Measurements from ENCODE around the gene IDH3G.

IDH3G gene

GRCh38 chrX:153791104-153791852, 2.9 kb downstream of the IDH3G start:
- TF ChIP-seq CTCF (IDR thresholded peaks at IDR 0.05; ENCODE audit: low read depth, low read length, poor library complexity, severe bottlenecking) = no peak
- no peak for TF ChIP-seq EZH2phosphoT487 (IDR thresholded peaks at IDR 0.05; ENCODE audit: borderline replicate concordance, low read length)
- Histone ChIP-seq H3K9me2 (replicated peaks; ENCODE audit: control insufficient read depth, low read length) (no peaks in the 10 kb centered on the region), H3K4me2 (ENCODE audit: low read length) (no peak overlapping the region), H3K4me1 (ENCODE audit: control insufficient read depth, low read length) (peaks cover 20% of the 10 kb centered on the region), H3K36me3 (ENCODE audit: control insufficient read depth, low read length) (peaks cover 7% of the 10 kb centered on the region), H3K9me3 (ENCODE audit: control insufficient read depth, insufficient read depth, low read length) (no peaks in the 10 kb centered on the region), H4K20me1 (ENCODE audit: control insufficient read depth, insufficient read depth, low read depth, low read length) (no peaks in the 10 kb centered on the region), H3F3A (ENCODE audit: control insufficient read depth, insufficient read depth) (no peaks in the 10 kb centered on the region), H3K27ac (ENCODE audit: low read depth, low read length) (no peak overlapping the region), H3K27me3 (ENCODE audit: control insufficient read depth, low read length) (no peaks in the 10 kb centered on the region), H3K79me2 (ENCODE audit: control insufficient read depth, low read length) (peaks cover 50% of the 10 kb centered on the region), H3K4me3 (ENCODE audit: low read length) (no peak overlapping the region)

GRCh38 chrX:153789654-153790053, 4.5 kb downstream of the IDH3G start:
- H3K4me3 ChIP-seq (ENCODE audit: low read length) = no peak overlapping the region
- H4K20me1 ChIP-seq (ENCODE audit: control insufficient read depth, insufficient read depth, low read depth, low read length) = no peaks in the 10 kb centered on the region
- H3K79me2 ChIP-seq (ENCODE audit: control insufficient read depth, low read length) = peaks cover 34% of the 10 kb centered on the region
- no peak for TF ChIP-seq CTCF (IDR thresholded peaks at IDR 0.05; ENCODE audit: low read depth, low read length, poor library complexity, severe bottlenecking)
- no peaks in the 10 kb centered on the region for H3F3A ChIP-seq (ENCODE audit: control insufficient read depth, insufficient read depth)
- H3K4me2 ChIP-seq (ENCODE audit: low read length) = no peak overlapping the region
- no peak overlapping the region for H3K27ac ChIP-seq (ENCODE audit: low read depth, low read length)
- H3K9me2 ChIP-seq (replicated peaks; ENCODE audit: control insufficient read depth, low read length) = no peaks in the 10 kb centered on the region
- H3K36me3 ChIP-seq (ENCODE audit: control insufficient read depth, low read length) = peaks cover 3% of the 10 kb centered on the region
- no peaks in the 10 kb centered on the region for H3K9me3 ChIP-seq (ENCODE audit: control insufficient read depth, insufficient read depth, low read length)
- peaks cover 10% of the 10 kb centered on the region for H3K4me1 ChIP-seq (ENCODE audit: control insufficient read depth, low read length)
- H3K27me3 ChIP-seq (ENCODE audit: control insufficient read depth, low read length) = no peaks in the 10 kb centered on the region

- Histone ChIP-seq H3K79me2 (ENCODE audit: control insufficient read depth, low read length) (peaks cover 10% of the 10 kb centered on the region), H3K27ac (ENCODE audit: low read depth, low read length) (no peak overlapping the region), H3K9me3 (ENCODE audit: control insufficient read depth, insufficient read depth, low read length) (no peaks in the 10 kb centered on the region), H3K36me3 (ENCODE audit: control insufficient read depth, low read length) (no peaks in the 10 kb centered on the region; the same call in 1 of the 2 replicates), H3K4me2 (ENCODE audit: low read length) (no peak overlapping the region), H4K20me1 (ENCODE audit: control insufficient read depth, insufficient read depth, low read depth, low read length) (no peaks in the 10 kb centered on the region), H3K9me2 (replicated peaks; ENCODE audit: control insufficient read depth, low read length) (no peaks in the 10 kb centered on the region), H3F3A (ENCODE audit: control insufficient read depth, insufficient read depth) (no peaks in the 10 kb centered on the region), H3K4me1 (ENCODE audit: control insufficient read depth, low read length) (no peaks in the 10 kb centered on the region), H3K27me3 (ENCODE audit: control insufficient read depth, low read length) (no peaks in the 10 kb centered on the region), H3K4me3 (ENCODE audit: low read length) (no peak overlapping the region)
- TF ChIP-seq CTCF (IDR thresholded peaks at IDR 0.05; ENCODE audit: low read depth, low read length, poor library complexity, severe bottlenecking) (no peak), EZH2phosphoT487 (IDR thresholded peaks at IDR 0.05; ENCODE audit: borderline replicate concordance, low read length) (no peak)
Measured at GRCh38 chrX:153786669-153787068, 7.5 kb downstream of the IDH3G start.

Data from DOHH2 (cell line).